GM19238 (cell line): ENCODE measurements around the gene ZC3H4.

Experiments
- DNase-seq: peaks from one replicate; pipeline ENCODE4 v3.0.0; 2011; ENCODE audit warnings: low spot score; ENCODE audit not compliant: insufficient read length

Gene ZC3H4

DNA sequence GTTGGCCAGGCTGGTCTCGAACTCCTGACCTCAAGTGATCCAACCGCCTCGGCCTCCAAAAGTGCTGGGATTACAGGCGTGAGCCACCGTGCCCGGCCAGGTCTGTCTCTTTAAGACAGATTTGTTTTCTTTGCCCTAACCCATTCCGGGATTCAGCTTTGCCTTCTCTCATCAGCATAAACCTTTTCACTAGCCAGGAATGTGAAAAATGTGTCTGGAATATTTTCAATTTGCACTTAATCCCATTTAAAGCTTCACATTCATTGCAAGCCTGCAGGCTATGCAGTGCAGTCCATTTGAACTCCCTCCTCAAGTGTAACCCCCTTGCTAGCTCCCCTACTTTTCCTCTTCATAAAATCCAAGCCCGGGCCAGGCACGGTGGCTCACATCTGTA, 64.3 kb downstream of the ZC3H4 start:
- DNase-seq, result no peak

DNA sequence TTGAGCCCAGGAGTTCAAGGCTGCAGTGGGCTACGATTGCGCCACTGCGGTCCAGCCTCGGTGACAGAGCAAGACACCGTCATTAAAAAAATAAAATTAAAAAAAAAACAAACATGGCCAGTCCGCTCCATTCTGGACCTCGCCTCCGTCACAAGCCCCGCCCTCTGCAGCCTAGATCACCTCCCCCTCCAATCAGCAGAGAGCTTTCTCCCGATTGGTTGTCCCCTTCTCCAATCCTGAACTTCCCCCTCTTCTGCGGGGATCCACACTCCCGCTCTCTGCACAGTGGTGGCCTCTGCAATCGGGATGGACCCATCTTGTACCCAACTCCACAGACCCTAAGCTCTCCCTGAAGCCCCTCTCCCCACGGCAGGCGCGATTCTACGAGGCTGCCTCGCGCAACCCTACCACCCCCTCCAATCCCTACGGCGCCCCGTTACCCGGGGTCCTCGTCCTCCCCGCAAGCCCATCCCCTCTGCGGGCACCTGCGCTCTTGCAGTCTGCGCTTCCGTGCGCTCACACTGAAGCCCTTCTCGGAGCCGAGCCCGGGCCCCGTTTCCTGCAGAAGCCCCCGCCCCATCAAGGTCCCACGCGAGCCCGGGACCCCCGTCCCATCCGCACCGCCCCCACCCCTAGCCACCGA, 65.7 kb downstream of the ZC3H4 start:
- DNase-seq, result peak; percentile 97

DNA sequence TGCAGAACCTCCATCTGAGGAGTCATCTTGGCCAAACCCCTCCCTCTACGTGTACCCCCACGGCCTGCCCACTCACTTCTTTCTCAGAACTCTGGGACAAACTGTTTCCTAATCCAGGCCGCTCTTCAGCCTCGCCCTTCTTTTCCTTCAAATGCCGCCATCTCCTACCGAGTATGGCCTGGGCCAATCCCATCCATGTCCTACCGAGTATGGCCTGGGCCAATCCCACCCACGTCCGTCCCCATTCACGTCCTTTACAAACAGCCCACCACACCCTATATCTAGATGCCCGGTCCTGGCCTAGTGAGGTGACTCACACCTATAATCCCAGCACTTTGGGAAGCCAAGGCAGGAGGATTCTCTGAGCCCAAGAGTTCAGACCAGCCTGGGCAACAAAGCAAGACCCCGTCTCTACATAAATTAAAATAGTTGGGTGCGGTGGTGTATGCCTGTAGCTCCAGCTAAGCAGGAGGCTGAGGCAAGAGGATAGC, 66.3 kb downstream of the ZC3H4 start:
- DNase-seq, result no peak

DNA sequence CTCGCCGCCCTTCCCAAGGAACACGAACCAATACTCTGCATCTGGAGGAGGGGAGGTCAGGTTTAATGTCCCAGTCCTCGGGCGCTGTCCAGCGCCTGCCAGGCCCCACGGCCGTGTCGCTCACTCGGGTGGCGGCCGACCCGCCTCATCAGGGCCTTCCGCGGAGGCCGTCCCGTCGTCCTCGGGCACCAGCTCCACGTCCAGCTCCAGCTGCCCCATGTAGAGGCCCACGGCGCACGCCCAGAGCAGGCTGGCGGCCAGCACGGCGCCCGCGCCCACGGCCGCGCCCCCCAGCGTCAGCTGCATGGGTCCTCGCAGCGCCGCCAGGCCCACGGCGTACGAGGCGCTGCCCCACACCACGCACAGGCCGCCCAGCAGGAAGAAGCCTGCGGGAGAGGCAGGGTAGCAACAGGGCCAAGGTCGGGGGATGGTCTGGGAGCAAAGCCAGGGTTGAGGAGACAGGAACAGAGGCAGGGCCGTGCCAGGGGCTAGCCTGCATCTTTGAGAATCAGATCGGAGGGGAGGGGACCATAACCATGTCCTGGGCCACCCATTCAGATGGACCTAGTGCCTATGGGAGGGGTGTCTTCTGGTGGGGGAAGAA, 67.6 kb downstream of the ZC3H4 start:
- DNase-seq, result no peak

DNA sequence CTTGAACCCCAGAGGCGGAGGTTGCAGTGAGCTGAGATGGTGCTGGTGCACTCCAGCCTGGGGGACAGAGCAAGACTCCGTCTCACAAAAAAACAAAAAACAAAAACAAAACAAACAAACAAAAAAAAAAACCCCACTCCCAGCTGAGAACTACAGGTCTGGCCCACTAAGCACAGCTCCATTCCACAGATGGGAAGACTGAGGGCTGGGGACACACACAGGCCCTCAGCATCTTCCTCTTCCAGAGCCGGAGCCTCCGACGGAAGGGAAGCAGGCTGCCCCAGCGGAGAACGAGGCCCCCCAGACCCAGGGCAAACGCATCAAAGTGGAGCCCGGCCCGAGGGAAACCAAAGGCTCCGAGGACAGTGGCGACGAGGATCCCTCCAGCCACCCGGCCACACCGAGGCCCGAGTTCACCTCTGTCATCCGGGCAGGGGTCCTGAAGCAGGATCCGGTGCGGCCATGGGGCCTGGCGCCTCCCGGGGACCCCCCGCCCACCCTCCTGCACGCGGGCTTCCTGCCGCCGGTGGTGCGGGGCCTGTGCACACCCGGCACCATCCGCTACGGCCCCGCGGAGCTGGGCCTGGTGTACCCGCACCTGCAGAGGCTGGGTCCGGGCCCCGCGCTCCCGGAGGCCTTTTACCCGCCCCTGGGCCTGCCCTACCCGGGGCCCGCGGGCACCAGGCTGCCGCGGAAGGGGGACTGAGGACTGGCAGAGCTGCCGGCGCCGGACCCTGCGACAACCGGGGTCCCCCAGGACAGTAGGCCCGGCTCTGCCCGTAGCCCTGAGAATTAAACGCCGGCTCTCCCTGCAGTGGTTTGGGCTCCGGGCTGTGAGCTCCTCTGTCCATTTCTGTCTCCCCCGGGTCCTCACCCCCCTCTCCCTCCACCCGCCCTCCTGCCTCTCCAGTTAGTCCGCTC, 68.4 kb downstream of the ZC3H4 start:
- DNase-seq, result no peak

DNA sequence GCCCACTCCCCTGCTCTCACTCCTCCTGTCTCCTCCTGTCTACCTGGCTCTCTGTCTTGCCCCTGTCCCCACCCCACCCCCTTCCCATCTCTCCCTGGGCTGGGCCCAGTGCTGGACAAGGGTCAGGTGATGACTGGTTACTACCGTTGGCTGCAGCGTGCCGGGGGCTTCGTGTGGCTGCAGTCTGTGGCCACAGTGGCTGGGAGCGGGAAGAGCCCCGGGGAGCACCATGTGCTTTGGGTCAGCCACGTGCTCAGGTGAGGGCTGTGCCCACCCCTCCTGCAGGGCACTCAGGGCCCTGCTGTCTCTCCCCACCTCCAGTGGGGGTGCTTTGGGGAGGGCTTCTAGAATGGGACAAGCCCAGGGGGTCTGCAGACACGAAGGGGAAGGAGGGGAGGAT, 72.7 kb downstream of the ZC3H4 start:
- no peak for DNase-seq

DNA sequence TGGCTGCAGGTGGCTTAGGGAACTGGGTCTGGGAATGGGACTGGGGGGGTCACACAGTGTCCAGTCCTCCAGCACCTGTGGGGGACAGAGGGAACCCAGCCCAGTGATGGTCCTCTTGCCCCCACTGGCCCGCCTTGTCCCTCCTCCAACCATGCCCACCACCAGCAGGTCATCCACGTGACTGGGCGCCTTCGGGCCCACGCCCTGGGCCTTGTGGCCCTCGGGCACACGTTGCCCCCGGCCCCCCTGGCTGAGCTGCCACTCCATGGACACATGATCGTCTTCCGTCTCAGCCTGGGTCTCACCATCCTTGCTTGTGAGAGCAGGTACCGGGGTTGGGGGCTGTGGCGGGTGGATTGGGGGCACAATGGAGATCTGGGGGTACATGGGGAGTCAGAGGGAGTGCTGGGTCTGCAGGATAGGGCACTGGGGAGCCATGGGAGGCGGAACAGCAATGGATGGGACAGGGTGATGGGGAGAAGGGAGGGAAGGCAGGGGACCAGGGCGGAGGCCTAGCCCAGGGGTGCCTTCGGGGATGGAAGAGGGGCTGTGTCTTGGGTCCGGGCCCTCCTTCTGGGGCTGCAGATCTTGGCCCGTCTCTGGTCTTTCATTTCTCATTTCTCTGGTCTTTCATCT, 74.2 kb downstream of the ZC3H4 start:
- DNase-seq, result no peak

DNA sequence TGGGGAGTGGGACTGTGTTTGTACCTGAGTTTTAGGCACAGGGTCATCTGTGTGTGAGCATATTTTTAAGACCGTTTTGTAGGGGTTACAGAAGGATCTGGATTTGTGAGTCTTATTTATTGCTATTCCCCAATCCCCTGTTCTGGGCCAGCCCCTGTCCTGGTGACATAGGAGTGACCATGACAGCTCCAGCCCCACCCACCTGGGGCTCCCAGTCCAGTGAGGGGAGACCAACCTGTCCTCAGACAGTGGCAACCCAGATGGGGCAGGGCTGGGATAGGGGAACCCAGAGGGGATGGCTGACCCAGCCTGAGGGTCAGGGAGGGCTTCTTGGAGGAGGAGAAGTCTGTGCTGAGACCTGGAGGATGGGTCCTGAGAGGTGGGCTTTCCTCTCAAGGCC, 75.8 kb downstream of the ZC3H4 start:
- no peak for DNase-seq

DNA sequence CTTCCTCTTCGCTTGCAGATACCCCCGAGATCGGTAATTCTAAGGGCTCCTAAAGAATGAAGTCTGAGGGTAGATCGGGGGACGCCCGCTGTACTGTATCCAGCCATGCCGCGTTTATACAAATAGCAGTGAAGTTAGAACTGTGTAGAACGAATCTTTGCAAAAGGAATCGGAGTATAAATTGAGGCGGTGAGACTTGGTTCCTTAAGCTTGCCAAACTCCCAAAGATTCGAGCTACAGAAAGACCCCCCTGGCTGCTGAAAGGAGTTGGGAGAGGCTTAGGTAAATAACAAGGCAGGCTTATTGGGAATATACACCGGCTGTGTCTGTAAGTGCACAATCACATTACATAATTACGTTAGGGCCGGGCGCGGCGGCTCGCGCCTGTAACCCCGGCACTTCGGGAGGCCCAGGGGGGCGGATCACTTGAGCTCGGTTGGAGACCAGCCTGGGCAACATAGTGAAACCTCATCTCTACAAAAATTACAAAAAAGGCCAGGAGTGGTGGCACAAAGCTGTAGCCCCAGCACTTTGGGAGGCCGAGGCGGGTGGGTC, 77.4 kb downstream of the ZC3H4 start:
- no peak for DNase-seq

DNA sequence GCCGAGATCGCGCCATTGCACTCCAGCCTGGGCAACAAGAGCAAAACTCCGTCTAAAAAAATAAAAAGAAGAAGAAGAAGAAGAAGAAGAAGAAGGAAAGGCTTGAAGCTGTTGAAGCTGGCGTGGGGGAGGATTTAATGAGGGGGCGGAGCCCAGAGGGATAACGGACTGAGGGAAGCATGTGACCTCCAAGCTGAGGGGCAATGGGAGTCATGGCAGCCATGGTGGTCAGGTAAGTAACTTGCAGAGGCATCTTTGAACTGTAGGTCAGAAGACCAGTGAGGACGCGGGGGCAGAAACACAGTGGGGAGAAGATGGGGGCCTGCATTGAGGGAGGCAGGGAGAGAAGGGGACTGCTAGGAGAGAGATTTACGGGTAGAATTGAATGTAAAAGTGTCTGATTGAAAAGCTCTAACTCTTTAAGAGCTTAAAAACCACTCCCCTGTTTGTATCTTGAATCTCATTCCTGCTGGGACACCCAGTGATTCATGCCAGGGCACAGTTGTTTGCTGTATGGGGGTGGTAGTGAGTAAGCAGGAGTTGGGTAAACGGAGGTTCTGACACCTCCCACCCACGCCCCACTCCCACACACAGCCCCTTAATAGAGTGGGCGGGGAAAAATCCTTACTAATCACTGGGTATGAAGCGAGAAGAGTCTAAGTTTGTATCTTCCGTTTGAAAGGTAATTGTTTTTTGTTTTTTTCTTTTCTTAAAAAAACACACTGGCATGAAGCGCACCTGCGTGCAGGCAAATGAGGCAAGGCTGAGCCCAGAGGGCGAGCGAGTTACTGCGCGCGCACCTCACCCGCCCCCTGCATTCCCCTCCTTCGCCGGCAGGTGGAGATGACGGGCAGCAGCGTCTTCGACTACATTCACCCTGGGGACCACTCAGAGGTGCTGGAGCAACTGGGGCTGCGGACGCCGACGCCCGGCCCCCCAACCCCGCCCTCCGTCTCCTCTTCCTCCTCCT, 78.2 kb downstream of the ZC3H4 start:
- peak; percentile 98 for DNase-seq

DNA sequence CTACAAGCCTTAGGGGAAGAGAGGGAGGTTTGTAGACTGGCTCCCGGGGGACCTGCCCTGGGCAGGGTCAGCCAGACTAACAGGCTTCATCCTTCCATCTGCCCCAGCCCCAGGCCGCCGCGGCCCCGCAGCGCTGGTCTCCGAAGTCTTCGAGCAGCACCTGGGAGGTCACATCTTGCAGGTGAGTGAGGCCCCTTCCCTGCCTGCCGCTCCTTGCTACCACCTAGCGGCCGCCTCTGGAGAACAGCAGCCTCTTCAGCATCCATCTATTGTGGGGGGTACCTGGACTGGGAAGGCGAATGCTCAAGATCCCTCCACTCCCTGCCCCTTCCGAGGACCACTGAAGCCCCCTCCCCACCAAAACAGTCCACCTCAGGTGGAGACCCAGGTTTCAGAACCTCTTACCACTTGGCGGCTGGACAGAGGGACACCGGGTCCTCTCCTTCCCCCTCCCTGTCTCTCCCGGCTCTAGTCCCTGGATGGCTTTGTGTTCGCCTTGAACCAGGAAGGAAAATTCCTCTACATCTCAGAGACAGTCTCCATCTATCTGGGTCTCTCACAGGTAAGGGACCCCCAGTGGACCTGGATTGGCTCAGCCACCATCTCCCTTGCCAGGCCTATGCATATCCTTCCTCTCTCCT, 81.3 kb downstream of the ZC3H4 start:
- peak; percentile 79 for DNase-seq

DNA sequence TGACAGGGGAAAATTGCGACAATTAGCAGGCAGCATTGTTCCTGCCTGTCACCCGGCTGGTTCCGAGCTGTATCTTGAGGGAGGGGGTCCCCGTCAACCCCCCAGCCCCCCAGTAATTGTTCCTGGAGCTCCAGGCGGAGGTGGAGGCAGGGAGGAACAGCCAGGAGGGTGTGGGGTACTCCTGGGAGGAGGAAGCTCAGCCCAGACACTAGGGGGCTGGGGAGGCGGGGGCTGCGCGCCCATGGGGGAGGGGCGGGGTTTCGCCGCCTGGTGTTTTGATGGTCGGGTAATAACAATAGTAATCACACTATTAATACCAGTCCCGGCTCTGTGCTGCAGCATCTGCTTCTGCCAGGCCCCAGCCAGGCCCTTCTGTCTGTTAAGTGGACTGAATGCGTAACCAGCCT, 85.4 kb downstream of the ZC3H4 start:
- no peak for DNase-seq

DNA sequence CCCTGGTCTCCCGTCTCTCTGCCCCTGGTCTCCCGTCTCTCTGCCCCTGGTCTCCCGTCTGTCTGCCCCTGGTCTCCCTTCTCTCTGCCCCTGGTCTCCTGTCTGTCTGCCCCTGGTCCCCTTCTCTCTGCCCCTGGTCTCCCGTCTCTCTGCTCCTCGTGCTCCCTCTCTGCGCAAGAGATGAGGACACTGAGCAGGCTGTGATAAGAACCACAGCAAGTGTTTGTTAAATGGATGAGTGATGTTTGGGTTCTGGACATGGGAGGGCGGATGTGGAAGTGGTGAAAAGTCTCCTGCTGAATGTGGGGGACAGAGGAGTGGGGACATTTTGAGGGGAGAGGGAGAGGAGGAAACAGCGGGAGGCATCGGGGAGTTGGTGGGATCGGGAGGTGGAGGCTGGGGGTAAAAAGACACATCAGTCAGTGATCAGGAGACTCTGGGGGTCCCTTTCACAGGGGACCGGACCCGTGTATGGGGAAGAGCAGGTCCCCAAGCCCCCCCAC, 85.9 kb downstream of the ZC3H4 start:
- no peak for DNase-seq

DNA sequence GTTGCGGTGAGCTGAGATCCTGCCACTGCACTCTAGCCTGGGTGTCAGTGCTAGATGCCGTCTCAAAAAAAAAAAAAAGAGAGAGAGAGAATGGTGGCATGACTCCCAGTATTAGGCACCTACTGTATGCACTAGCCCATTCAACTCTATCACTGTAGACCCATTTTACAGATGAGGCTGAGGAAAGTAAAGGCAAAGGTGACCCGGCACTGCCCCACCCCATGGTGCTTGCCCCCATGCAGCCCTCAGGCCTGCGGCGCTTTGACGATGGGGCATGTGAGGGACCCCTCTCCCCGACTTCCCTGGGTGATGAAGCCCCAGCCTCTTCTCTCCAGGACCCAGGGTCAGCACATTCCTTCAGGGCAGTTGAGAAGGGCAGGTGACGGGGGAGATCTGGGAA, 86.7 kb downstream of the ZC3H4 start:
- no peak for DNase-seq

DNA sequence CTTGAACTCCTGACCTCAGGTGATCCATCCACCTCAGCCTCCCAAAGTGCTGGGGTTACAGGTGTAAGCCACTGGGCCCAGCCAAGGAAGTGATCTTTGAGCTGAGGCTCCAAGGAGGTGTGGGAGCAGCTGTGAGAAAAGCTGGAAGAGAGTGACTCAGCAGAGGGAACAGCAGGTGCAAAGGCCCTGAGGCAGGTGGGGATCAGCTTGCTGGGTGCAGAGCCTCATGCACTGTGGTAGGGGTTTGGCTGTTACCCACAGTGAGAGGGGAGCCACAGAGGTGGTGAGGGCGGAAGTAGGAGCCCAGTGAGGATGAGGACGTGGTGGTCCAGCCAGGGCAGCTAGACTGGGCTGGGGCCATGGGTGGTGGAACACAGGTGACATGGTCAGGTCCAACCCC, 87.4 kb downstream of the ZC3H4 start:
- no peak for DNase-seq

DNA sequence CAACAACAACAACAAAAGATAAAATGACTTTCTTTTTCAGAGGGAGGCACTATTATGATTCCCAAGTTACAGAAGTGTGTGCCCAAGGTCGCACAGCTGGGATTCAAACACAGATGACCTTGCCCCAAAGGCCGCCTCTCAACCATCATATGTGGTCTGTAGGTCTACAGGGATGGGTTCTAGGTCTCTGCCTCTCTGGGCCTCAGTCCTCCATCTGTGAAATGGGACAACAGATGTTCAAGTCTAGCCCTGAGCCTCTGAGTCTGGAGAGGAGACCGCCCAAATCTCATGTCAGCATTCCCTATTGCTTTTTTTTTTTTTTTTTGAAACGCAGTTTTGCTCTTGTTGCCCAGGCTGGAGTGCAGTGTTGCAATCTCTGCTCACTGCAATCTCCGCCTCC, 89.1 kb downstream of the ZC3H4 start:
- no peak for DNase-seq

DNA sequence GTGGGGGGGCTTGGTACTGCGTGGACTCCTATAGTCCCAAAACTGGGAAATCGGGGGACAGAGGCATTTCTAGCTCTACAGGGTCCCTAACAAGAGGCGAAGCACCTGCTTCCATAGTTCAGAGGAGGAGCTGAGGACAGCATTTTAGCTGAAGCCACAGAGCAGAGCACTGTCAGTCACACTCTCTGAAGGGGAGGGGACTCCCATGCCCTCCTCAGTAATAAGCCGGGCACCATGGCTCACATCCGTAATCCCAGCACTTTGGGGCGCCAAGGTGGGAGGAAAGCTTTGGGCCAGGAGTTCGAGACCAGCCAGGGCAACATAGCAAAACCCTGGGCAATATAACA, 90.2 kb downstream of the ZC3H4 start:
- no peak for DNase-seq

DNA sequence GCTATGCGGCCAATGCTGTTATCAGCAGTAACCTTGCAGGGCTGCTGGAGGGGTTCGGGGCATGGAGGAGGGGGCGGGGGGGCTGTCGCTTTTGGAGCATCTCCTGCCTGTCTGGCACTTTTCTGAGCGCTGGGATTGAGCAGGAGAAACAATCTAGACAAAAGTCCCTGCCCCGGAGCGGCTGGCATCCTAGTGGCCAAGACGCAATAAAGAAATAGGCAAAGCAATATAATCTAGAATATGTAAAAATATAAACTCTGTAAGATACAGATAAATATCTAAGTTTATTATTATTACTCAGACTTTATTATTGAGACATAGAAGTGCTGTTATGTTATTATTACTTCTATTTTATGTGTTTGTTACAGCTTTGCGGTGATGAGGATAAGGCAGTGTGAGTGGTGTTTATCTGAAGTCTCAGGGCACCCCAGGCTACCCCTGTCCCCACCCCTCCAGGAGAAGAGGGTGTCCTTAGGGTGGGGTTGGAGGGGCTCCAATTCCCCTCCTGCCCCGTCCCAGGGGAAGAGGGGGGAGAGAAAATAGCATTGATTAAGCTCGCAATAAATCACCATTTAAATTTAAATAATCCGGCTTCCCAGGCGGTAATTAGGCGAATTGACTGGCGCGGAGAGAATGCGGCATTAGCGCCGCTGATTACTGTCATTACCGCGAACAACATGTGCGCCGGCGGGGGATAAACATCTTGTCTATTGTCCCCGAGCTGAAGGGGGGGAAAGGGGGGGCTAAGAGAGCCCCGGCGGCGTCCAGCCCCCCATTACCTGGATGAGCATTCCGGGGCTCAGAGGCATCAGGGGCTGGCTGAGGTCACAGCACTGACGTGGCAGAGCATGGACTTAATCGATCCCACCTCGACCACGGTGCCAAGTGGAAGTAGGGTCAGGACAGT, 90.8 kb downstream of the ZC3H4 start:
- DNase-seq, result no peak

DNA sequence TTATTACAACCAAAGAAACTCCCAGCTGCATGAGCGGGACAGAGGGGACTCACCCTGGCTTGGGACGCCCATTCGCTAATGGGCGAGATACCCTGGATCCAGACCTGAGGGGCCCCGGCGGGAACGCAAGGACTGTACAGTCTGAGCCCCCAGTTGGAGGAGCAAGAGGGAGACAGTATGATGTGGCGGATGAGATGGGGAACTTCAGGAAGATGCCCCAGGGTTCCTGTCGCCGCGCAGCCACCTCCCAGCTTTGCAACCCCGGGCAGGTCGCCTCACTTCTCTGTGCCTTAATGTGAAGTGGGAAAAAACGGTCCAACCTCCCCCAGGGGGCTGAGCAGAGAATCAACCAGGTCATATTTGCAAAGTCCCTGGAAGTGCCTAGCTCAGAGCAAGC, 91.4 kb downstream of the ZC3H4 start:
- DNase-seq, result no peak
